AG09319 (cell line): ENCODE data around the gene ZDHHC3.

Source experiments
- DNase-seq: peaks from one replicate; pipeline ENCODE4 v3.0.0-alpha.2; 2010; ENCODE audit warnings: low read depth; ENCODE audit errors: extremely low read depth
- TF ChIP-seq, protein P1 (sequence below): IDR thresholded peaks from 2 replicates; pipeline ENCODE4 v1.5.1; 2011; ENCODE audit warnings: low read depth, mild to moderate bottlenecking, inconsistent platforms, low read length, moderate library complexity

Gene ZDHHC3

DNA sequence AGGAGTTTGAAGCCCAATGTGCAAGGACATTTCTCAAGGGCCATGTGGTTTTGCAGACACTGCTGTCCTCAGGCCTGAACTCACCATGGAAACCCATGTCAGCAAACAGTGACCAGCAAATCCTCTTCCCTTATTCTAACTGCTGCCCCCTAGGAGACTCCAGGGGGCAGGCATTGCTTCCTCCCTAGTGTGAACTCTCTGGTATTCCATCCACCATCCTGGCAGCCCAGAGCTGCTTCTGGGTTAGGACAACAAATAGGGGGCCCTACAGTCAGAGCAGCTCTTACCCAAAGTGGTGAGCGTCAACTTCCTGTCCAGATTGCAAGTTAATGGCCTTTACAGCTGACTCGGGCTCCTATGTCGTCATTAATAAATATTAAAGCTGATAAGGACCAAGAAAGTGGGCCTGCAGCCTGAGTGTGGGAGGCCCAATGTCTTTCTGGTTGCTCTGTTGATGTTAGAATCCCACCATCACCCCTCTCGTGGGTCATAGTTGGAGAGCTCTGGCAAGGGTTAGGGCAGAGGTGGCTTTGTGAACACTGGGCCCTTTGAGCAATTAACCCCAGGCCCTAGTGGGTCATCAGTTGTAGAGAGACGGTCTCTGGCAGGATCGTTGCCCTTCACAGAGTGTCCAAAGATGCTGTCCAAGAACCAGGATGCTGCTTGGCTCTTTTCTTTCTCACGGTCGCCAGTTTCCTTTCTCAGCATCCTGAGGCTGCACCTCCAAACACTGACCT is 60.1 kb downstream of the ZDHHC3 start:
- TF ChIP-seq, protein P1, sequence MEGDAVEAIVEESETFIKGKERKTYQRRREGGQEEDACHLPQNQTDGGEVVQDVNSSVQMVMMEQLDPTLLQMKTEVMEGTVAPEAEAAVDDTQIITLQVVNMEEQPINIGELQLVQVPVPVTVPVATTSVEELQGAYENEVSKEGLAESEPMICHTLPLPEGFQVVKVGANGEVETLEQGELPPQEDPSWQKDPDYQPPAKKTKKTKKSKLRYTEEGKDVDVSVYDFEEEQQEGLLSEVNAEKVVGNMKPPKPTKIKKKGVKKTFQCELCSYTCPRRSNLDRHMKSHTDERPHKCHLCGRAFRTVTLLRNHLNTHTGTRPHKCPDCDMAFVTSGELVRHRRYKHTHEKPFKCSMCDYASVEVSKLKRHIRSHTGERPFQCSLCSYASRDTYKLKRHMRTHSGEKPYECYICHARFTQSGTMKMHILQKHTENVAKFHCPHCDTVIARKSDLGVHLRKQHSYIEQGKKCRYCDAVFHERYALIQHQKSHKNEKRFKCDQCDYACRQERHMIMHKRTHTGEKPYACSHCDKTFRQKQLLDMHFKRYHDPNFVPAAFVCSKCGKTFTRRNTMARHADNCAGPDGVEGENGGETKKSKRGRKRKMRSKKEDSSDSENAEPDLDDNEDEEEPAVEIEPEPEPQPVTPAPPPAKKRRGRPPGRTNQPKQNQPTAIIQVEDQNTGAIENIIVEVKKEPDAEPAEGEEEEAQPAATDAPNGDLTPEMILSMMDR = no peak
- DNase-seq = no peak

DNA sequence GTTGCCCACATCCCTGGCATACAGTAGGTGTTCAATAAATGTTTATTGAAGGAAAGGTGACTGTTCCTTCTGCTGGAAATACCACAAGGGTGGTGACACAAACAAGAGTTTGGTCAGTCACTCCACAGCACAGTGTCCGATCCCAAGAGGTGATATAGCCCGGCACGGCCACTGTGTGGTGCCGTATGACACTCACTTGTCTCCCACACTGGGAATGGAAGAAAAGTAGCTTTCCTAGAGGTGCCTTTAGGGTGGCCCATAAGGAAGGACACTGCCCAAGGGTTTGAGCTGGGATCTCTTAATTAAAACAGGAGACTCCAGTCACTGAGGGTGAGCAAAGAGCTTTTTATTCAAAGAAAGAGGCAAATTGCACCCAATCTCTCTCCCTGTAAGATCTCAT is 61.0 kb downstream of the ZDHHC3 start:
- DNase-seq = no peak
- TF ChIP-seq, protein P1 = peak; percentile 29

DNA sequence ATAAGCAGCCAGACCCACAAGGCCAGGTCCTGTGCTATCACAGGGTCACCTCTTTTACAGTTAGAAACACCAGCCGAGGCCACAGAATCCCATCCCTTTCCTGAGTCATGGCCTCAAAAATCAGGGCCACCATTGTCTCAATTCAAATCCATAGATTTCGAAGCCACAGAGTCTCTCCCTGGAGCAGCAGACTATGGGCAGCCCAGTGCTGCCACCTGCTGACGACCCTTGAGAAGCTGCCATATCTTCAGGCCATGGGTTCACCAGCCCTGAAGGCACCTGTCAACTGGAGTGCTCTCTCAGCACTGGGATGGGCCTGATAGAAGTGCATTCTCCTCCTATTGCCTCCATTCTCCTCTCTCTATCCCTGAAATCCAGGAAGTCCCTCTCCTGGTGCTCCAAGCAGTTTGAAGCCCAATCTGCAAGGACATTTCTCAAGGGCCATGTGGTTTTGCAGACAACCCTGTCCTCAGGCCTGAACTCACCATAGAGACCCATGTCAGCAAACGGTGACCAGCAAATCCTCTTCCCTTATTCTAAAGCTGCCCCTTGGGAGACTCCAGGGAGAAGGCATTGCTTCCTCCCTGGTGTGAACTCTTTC is 62.0 kb downstream of the ZDHHC3 start:
- peak; percentile 16 for DNase-seq
- TF ChIP-seq, protein P1 = peak; percentile 91

DNA sequence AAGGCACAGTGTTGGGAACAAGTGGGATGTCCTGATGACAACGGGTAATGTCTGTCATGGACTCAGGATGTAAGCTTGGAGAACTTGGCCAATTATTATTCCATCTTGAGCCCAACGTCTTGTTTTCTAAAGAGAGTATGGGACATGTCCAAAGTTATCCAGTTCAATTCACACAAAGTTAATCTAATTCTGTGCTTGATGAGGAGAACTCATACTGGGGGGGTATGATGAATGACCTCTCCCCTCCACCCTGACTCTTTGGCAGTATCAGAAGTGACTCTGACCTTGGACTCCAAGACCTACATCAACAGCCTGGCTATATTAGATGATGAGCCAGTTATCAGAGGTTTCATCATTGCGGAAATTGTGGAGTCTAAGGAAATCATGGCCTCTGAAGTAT is 65.3 kb downstream of the ZDHHC3 start:
- TF ChIP-seq, protein P1 = no peak
- no peak for DNase-seq

DNA sequence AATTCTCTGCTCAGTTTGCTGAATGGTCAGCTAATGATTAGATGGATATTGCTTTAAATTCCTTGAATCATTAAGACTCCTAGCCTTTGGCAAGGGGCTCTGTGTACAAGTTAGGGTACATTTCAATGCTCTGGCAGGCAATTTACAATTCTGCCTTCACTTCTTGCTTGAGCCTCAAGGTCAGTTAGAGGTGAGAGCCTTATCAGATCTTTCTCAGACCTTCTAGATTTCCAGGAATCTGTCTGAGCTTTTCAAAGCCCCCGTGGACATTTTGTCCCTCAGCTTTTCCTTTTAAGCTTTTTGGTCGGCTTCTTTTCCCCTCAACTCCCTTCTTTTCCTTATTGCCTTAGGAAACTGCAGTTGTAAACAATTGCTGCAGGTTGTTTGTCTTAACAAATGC is 66.9 kb downstream of the ZDHHC3 start:
- TF ChIP-seq, protein P1 = no peak
- DNase-seq = no peak

DNA sequence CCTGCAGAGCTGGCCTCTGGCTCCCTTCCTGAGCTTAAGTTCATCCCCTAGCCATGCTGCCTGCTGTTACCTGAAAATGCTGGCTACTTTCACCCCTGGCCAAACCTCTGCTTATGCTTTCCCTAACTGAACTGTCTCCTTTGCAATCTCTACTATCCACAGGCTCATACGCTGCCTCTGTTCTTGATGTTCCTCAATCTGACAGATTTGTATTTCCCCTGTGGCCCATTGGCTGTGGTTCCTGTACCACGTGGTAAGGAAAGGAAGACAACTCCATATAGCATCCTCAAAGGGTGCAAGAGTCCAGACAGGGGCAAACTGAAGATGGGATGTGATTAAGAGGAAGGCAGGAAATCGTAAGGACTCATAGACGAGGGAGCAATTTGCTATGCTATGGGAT is 68.4 kb downstream of the ZDHHC3 start:
- TF ChIP-seq, protein P1 = no peak

DNA sequence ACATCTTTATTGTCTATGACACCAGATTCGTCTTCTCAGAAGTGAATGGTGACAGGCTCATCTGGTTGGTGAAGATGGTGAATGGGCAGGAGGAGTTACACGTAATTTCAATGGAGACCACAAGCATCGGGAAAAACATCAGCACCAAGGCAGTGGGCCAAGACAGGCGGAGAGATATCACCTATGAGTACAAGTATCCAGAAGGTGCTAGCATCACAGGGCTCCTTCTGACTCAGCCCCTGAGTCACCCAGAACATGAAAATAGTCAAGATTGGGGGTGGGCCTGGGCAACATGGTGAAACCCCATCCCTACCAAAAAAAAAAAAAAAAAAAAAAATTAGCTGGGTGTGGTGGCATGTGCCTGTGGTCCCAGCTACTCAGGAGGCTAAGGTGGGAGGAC is 69.0 kb downstream of the ZDHHC3 start:
- TF ChIP-seq, protein P1 = no peak
- no peak for DNase-seq

More for the DNA sequence above, 68.4 kb downstream of the ZDHHC3 start:
- no peak for DNase-seq
